ENCODE measurements around the gene MED23.

DNA sequence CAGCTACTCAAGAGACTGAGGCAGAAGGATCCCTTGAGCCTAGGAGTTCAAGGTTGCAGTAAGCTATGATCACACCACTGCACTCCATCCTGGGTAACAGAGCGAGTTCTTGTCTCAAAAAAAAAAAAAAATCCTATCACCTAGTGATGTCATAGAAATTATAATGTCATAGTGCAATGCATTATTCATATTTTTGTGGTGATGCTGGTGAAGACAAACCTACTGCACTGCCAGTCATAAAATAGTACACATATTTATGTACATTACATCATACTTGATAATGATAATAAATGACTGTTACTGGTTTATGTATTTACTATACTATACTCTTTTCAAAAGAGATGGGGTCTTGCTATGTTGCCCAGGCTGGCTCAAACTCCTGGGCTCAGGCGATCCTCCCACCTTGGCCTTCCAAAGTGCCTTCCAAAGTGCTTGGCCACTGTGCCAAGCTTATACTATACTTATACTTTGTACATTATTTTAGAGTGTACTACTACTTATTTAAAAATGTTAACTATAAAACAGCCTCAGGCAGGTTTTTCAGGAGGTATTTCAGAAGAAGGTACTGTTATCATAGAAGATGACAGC, 35.6 kb upstream of the MED23 start:
- no peak for TF ChIP-seq EZH2 (IDR thresholded peaks at IDR 0.05; ENCODE audit: low read length, missing control alignments)
- TF ChIP-seq, protein P1, sequence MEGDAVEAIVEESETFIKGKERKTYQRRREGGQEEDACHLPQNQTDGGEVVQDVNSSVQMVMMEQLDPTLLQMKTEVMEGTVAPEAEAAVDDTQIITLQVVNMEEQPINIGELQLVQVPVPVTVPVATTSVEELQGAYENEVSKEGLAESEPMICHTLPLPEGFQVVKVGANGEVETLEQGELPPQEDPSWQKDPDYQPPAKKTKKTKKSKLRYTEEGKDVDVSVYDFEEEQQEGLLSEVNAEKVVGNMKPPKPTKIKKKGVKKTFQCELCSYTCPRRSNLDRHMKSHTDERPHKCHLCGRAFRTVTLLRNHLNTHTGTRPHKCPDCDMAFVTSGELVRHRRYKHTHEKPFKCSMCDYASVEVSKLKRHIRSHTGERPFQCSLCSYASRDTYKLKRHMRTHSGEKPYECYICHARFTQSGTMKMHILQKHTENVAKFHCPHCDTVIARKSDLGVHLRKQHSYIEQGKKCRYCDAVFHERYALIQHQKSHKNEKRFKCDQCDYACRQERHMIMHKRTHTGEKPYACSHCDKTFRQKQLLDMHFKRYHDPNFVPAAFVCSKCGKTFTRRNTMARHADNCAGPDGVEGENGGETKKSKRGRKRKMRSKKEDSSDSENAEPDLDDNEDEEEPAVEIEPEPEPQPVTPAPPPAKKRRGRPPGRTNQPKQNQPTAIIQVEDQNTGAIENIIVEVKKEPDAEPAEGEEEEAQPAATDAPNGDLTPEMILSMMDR (conservative IDR thresholded peaks at IDR 0.05 in 1 of 2, IDR thresholded peaks at IDR 0.05 in 1 of 2; ENCODE audit: low read depth in 1 of 2, low read length in 2 of 2), result no peak

All from fibroblast of lung (primary cell).